Spleen (tissue), 7 donors: Measurements from ENCODE around the gene DHRS7C.

Source experiments
- CTCF ChIP-seq, 11 experiments: fragments of 200-600 bp in 7 of 11; fragments of 450-650 bp in 4 of 11; sonication (generic) in 4 of 11; IDR thresholded peaks in 8 of 11; conservative IDR thresholded peaks in 3 of 11; 1 replicate in 7 of 11; 2 replicates in 4 of 11; pipeline versions ENCODE4 v1.4.0 to v1.8.0; 2016 to 2021; ENCODE audit warnings: antibody characterized with exemption in 11 of 11, inconsistent platforms in 4 of 11, mild to moderate bottlenecking in 1 of 11
- POLR2AphosphoS5 ChIP-seq, 3 donors: sonication (generic); formaldehyde crosslinking; IDR thresholded peaks; one replicate each; pipeline ENCODE4 v1.5.1; 2017; ENCODE audit warnings: antibody characterized with exemption in 3 of 3
- donor health status: DM: no; HTN: no; CAD: no; lungs with moderate emphysema.
- donor health status: DM: no; HTN: no; CAD: no.
- donor health status: DM: no; HTN: no; CAD: no.

- no peak for TF ChIP-seq CTCF (IDR thresholded peaks at IDR 0.05 in 8 of 11, conservative IDR thresholded peaks at IDR 0.05 in 3 of 11)
- no peak for TF ChIP-seq POLR2AphosphoS5 (IDR thresholded peaks at IDR 0.05)
These were observed 38.0 kb upstream of the DHRS7C start for GRCh38 chr17:9829343-9829742.
